ENCODE measurements around the gene MEOX1.

DNA sequence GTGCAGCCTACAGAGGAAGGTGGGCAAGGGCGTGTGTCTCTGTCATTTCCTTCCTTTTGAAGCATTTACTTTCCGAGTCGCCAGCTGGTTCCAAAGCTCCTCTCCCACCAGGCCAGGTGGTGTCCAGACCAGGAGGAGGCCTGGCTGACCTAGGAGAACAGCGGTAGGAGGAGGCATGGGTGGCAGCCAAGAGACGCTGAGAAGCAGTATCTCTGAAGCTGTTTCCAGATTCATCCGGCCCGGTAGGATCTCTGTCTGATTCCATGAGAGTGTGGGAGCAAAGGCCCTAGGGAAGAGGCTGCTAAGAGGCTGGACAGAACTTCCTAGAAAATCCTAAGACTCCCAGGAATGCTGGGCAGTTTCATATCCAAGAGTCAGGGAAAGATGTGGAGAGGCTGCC, 20.3 kb downstream of the MEOX1 start:
- TF ChIP-seq POLR2AphosphoS5 (IDR thresholded peaks at IDR 0.05) (no peak), EP300 (IDR thresholded peaks at IDR 0.05) (no peak)
- TF ChIP-seq, protein P1, sequence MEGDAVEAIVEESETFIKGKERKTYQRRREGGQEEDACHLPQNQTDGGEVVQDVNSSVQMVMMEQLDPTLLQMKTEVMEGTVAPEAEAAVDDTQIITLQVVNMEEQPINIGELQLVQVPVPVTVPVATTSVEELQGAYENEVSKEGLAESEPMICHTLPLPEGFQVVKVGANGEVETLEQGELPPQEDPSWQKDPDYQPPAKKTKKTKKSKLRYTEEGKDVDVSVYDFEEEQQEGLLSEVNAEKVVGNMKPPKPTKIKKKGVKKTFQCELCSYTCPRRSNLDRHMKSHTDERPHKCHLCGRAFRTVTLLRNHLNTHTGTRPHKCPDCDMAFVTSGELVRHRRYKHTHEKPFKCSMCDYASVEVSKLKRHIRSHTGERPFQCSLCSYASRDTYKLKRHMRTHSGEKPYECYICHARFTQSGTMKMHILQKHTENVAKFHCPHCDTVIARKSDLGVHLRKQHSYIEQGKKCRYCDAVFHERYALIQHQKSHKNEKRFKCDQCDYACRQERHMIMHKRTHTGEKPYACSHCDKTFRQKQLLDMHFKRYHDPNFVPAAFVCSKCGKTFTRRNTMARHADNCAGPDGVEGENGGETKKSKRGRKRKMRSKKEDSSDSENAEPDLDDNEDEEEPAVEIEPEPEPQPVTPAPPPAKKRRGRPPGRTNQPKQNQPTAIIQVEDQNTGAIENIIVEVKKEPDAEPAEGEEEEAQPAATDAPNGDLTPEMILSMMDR (IDR thresholded peaks at IDR 0.05), result no peak
